ENCODE results near the gene ATP1B3.

DNA sequence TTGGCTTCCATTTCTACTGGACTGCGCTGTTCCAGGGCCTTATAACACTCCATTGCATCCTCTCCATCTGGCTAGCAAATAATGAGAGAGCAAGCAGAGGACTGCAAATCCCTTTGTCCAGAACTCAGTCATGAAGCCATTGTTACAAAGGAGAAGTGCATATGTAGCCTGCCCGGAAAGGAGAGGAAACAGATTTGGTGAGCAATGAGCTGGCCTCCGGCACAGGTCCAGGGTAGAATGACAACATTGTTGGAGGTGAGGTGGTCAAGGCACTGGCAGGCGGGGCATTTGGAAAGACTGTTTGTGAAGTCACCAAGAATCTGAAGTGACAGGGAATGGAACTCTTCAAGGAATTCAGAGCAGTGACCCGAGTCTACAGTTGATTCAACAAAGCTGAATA, 25.0 kb upstream of the ATP1B3 start:
- TF ChIP-seq, protein P1, sequence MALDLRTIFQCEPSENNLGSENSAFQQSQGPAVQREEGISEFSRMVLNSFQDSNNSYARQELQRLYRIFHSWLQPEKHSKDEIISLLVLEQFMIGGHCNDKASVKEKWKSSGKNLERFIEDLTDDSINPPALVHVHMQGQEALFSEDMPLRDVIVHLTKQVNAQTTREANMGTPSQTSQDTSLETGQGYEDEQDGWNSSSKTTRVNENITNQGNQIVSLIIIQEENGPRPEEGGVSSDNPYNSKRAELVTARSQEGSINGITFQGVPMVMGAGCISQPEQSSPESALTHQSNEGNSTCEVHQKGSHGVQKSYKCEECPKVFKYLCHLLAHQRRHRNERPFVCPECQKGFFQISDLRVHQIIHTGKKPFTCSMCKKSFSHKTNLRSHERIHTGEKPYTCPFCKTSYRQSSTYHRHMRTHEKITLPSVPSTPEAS (tag by site-specific recombination; IDR thresholded peaks at IDR 0.05): no peak
- TF ChIP-seq YY1 (tag by site-specific recombination; IDR thresholded peaks at IDR 0.05): no peak
- TF ChIP-seq ZNF266 (tag by site-specific recombination; IDR thresholded peaks at IDR 0.05; ENCODE audit: low read depth): no peak
